ENCODE measurements around the gene CACNA2D1. TPM values are rescaled to one million over a fixed set of nuclear protein-coding genes. Genes with fewer than 3 reads are reported as not detected.

Gene CACNA2D1
- total RNA-seq, 1 experiment from 2014 or later = 9.8 TPM

- H3K4me3 ChIP-seq (ENCODE audit: low read depth in 2 of 2, low read length in 2 of 2) = no peak overlapping the region
- no peaks in the 10 kb centered on the region for H3K36me3 ChIP-seq (ENCODE audit: control insufficient read depth, insufficient read depth, low read length)
- ChIA-PET POLR2A (no interaction called here), CTCF (no interaction called here)
- BruUV-seq (replicated peaks) = no TSS peak
- intact Hi-C loops (cut with micrococcal nuclease; ENCODE audit: unreplicated experiment) (loop anchor here (10.0 kb wide), 1 partner anchor 135 kb away; no protein-coding TSS in a partner anchor), in situ Hi-C loops (cut with HindIII; ENCODE audit: low pct_unique_long_range_greater_than_20kb, low sequenced_read_pairs) (no loop called here)
- no peaks in the 10 kb centered on the region for H3K4me1 ChIP-seq (ENCODE audit: control insufficient read depth, insufficient read depth, low read length)
- no peaks in the 10 kb centered on the region for H3K27me3 ChIP-seq (ENCODE audit: control insufficient read depth, insufficient read depth, low read length)
- ATAC-seq (no peak), DNase-seq (ENCODE audit: low read depth, low spot score) (no peak)
- no peak for TF ChIP-seq TCF7L2 (IDR thresholded peaks at IDR 0.05; ENCODE audit: low read depth, low read length)
- TF ChIP-seq SIN3A (IDR thresholded peaks at IDR 0.05; ENCODE audit: borderline replicate concordance, insufficient read depth, low read depth, low read length) = no peak
- TF ChIP-seq, protein P1, sequence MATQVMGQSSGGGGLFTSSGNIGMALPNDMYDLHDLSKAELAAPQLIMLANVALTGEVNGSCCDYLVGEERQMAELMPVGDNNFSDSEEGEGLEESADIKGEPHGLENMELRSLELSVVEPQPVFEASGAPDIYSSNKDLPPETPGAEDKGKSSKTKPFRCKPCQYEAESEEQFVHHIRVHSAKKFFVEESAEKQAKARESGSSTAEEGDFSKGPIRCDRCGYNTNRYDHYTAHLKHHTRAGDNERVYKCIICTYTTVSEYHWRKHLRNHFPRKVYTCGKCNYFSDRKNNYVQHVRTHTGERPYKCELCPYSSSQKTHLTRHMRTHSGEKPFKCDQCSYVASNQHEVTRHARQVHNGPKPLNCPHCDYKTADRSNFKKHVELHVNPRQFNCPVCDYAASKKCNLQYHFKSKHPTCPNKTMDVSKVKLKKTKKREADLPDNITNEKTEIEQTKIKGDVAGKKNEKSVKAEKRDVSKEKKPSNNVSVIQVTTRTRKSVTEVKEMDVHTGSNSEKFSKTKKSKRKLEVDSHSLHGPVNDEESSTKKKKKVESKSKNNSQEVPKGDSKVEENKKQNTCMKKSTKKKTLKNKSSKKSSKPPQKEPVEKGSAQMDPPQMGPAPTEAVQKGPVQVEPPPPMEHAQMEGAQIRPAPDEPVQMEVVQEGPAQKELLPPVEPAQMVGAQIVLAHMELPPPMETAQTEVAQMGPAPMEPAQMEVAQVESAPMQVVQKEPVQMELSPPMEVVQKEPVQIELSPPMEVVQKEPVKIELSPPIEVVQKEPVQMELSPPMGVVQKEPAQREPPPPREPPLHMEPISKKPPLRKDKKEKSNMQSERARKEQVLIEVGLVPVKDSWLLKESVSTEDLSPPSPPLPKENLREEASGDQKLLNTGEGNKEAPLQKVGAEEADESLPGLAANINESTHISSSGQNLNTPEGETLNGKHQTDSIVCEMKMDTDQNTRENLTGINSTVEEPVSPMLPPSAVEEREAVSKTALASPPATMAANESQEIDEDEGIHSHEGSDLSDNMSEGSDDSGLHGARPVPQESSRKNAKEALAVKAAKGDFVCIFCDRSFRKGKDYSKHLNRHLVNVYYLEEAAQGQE (IDR thresholded peaks at IDR 0.05; ENCODE audit: insufficient read depth in 1 of 2, low read depth in 2 of 2, low read length in 1 of 2) = no peak
- TF ChIP-seq CTCF (IDR thresholded peaks at IDR 0.05) = no peak
- TF ChIP-seq POLR2AphosphoS5 (IDR thresholded peaks at IDR 0.05; ENCODE audit: low read depth, low read length) = no peak
- no peaks in the 10 kb centered on the region for H3K9me3 ChIP-seq (ENCODE audit: control insufficient read depth, insufficient read depth, low read depth, low read length)
- H3K27ac ChIP-seq (ENCODE audit: low read length) = no peak overlapping the region
Observed at GRCh38 chr7:82179311-82179710, 264.3 kb downstream of the CACNA2D1 start.

DNA sequence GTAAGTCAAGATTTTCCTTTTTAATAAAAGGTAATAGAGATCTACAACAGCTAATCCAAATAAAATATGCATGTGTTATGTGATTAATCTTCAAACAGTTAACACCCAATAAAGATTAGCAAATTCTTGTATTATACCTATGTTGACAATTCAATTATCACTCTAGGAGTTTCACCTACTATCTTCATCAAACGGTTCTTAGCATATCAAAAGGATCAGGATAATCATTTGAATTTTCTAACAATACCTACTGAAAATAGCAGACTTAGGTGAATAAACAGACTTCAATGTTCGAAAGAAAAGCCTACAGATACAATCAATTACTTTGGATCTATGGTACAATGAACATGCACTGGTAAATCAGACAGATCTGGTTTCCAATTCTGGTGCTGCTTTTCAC lies 268.3 kb downstream of the CACNA2D1 start:
- Histone ChIP-seq H3K27me3 (ENCODE audit: control insufficient read depth, insufficient read depth, low read length) (no peaks in the 10 kb centered on the region), H3K4me1 (ENCODE audit: control insufficient read depth, insufficient read depth, low read length) (no peaks in the 10 kb centered on the region), H3K4me3 (ENCODE audit: low read depth in 2 of 2, low read length in 2 of 2) (no peak overlapping the region), H3K9me3 (ENCODE audit: control insufficient read depth, insufficient read depth, low read depth, low read length) (no peaks in the 10 kb centered on the region), H3K36me3 (ENCODE audit: control insufficient read depth, insufficient read depth, low read length) (no peaks in the 10 kb centered on the region), H3K27ac (ENCODE audit: low read length) (no peak overlapping the region)
- ChIA-PET POLR2A (no interaction called here), CTCF (no interaction called here)
- no peak for TF ChIP-seq CTCF (IDR thresholded peaks at IDR 0.05)
- TF ChIP-seq POLR2AphosphoS5 (IDR thresholded peaks at IDR 0.05; ENCODE audit: low read depth, low read length) = no peak
- TF ChIP-seq, protein P1 (IDR thresholded peaks at IDR 0.05; ENCODE audit: insufficient read depth in 1 of 2, low read depth in 2 of 2, low read length in 1 of 2) = no peak
- TF ChIP-seq TCF7L2 (IDR thresholded peaks at IDR 0.05; ENCODE audit: low read depth, low read length) = no peak
- TF ChIP-seq SIN3A (IDR thresholded peaks at IDR 0.05; ENCODE audit: borderline replicate concordance, insufficient read depth, low read depth, low read length) = no peak
- no TSS peak for BruUV-seq (replicated peaks)
- intact Hi-C loops (cut with micrococcal nuclease; ENCODE audit: unreplicated experiment) (loop anchor here (10.0 kb wide), 1 partner anchor 131 kb away; no protein-coding TSS in a partner anchor), in situ Hi-C loops (cut with HindIII; ENCODE audit: low pct_unique_long_range_greater_than_20kb, low sequenced_read_pairs) (no loop called here)
- DNase-seq (ENCODE audit: low read depth, low spot score) (no peak), ATAC-seq (no peak)
